OCI-LY7 (cell line): ENCODE measurements around the gene RRP12.

Experiments used
- EZH2phosphoT487 ChIP-seq: fragments of 200-600 bp; sonication (generic); IDR thresholded peaks from 2 replicates; pipeline ENCODE4 v1.6.1; 2018; ENCODE audit warnings: low read depth, borderline replicate concordance, mild to moderate bottlenecking, mixed run types, antibody characterized with exemption, low read length, moderate library complexity, mixed read lengths
- TF ChIP-seq, protein P1 (sequence below): fragments of 200-600 bp; sonication (generic); conservative IDR thresholded peaks from 2 replicates; pipeline ENCODE4 v1.5.1; 2014; ENCODE audit warnings: mild to moderate bottlenecking, antibody characterized with exemption, low read length, moderate library complexity, mixed read lengths

DNA sequence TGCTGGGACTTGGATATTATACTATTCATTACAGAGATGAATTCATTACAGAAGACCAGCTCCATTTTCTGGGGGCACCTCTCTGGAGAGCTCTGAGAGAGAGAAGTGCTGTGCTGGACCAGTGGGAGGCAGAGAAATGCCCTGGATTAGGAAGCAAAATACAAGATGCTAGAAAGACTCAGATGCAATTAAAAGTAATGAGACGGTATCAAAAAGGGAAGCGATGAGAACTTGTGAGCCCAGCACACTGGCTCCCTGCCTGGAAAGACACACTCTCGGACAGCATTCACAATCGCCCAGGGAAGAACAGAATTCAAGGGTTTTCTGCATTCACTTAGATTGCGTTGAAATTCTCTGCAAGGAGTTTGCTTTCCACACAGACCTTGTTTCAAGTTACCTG, 63.1 kb downstream of the RRP12 start:
- TF ChIP-seq, protein P1, sequence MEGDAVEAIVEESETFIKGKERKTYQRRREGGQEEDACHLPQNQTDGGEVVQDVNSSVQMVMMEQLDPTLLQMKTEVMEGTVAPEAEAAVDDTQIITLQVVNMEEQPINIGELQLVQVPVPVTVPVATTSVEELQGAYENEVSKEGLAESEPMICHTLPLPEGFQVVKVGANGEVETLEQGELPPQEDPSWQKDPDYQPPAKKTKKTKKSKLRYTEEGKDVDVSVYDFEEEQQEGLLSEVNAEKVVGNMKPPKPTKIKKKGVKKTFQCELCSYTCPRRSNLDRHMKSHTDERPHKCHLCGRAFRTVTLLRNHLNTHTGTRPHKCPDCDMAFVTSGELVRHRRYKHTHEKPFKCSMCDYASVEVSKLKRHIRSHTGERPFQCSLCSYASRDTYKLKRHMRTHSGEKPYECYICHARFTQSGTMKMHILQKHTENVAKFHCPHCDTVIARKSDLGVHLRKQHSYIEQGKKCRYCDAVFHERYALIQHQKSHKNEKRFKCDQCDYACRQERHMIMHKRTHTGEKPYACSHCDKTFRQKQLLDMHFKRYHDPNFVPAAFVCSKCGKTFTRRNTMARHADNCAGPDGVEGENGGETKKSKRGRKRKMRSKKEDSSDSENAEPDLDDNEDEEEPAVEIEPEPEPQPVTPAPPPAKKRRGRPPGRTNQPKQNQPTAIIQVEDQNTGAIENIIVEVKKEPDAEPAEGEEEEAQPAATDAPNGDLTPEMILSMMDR: no peak
- TF ChIP-seq EZH2phosphoT487: no peak
